T-helper 17 cell (primary cell): ENCODE measurements around the gene UPK3BL1. TPM values are rescaled to one million over a fixed set of nuclear protein-coding genes. Genes with fewer than 3 reads are reported as not detected.
"Not testable (repeated sequence)": the region's sequence is repeated elsewhere in the genome, so short reads cannot be mapped to it uniquely, and the experiment has no call there.

Source experiments
- ATAC-seq: fragments of 150-1000 bp; cut with Tn5 transposase; 2 replicates; pipeline ENCODE4 v1.10.0; 2021; ENCODE audit warnings: mild to moderate bottlenecking, moderate library complexity
- DNase-seq, 3 donors: peaks; one replicate each; pipeline versions ENCODE4 v3.0.0 to v3.0.0-alpha.2; 2020 to 2021
- H3K9me3 ChIP-seq: one replicate; pipeline ENCODE4 v1.7.0; 2013; ENCODE audit warnings: low read length, mild to moderate bottlenecking; ENCODE audit not compliant: control insufficient read depth, poor library complexity, severe bottlenecking
- H3K27ac Mint-ChIP-seq: one replicate; pipeline ENCODE4 v1.8.0; 2022; ENCODE audit warnings: mild to moderate bottlenecking, moderate library complexity, mixed read lengths
- H3K27me3 Mint-ChIP-seq: one replicate; pipeline ENCODE4 v1.8.0; 2022; ENCODE audit warnings: mixed read lengths
- H3K36me3 Mint-ChIP-seq: one replicate; pipeline ENCODE4 v1.8.0; 2022; ENCODE audit warnings: low read depth, mixed read lengths
- H3K4me1 Mint-ChIP-seq: one replicate; pipeline ENCODE4 v1.8.0; 2022; ENCODE audit warnings: mild to moderate bottlenecking, mixed read lengths
- H3K4me3 Mint-ChIP-seq: one replicate; pipeline ENCODE4 v1.8.0; 2022; ENCODE audit warnings: mild to moderate bottlenecking, moderate library complexity, mixed read lengths
- total RNA-seq, 4 donors: library from RNA in 2 of 4; stranded (reverse) in 2 of 4; gene quantifications; one replicate each; pipeline ENCODE4 v1.2.3 and lab custom pipeline; 2022 to 2026

UPK3BL1 gene
- total RNA-seq, 2 donors from 2014 or later: 60.2 to 69.8 TPM

DNA sequence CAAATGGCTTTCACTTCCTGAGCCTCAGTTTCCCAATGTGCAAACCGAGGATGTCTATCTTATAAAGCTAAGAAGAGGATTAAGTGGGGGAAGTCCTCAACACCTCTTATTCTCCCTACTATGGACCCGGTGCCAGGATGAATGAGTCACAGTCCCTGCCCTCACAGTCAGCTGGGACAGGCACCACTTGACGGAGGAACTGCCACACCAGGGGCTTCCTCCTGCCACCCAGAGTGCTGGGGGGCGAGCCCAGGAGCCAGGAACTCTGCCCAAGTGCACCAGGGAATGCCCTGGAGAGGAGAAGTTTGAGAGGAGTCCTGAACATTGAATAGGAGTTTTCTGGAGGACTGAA lies 28.3 kb downstream of the UPK3BL1 start:
- not testable (repeated sequence) for DNase-seq, ATAC-seq, H3K9me3 ChIP-seq, H3K27me3 Mint-ChIP-seq, H3K4me1 Mint-ChIP-seq, H3K27ac Mint-ChIP-seq, H3K36me3 Mint-ChIP-seq, H3K4me3 Mint-ChIP-seq

- not testable (repeated sequence) for H3K4me3 Mint-ChIP-seq, DNase-seq, H3K27me3 Mint-ChIP-seq, H3K27ac Mint-ChIP-seq, ATAC-seq, H3K36me3 Mint-ChIP-seq, H3K9me3 ChIP-seq, H3K4me1 Mint-ChIP-seq
Observed at GRCh38 chr7:102613575-102614345, 28.8 kb downstream of the UPK3BL1 start.

- not testable (repeated sequence) for H3K36me3 Mint-ChIP-seq, H3K4me3 Mint-ChIP-seq, H3K4me1 Mint-ChIP-seq, H3K27me3 Mint-ChIP-seq, H3K27ac Mint-ChIP-seq, ATAC-seq, H3K9me3 ChIP-seq, DNase-seq
Observed at GRCh38 chr7:102611675-102612325, 30.8 kb downstream of the UPK3BL1 start.

DNA sequence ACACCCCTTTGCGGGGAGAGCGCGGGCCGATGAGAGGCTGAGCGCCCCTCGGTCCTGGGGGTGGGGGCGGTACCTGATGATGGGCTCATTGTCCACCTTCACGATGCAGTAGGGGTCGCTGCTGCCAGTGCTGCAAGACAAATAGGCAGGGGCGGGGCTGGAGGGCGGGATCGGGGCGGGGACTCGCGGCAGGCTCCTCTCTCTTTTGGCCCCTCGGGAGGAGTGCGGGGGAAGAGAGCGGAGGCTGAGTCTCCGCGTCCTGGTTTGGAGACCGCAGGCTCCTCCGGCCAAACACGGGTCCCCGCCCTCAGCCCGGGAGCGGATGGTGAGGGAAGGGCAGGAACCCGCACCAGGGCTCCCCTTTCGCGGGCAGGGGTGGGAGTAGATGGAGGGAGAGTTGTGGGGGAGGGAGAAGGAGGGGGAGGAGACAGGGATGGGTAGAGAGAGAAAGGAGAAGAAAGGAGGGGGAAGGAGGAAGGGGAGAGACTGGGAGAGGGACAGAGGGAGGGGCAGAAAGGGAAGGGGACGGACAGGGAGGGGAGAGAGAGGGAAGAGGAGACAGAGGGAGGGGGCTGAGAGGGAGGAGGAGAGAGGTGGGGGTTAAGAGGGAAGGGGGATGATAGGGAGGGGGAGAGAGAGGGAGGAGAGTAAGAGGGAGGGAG lies 31.4 kb downstream of the UPK3BL1 start:
- not testable (repeated sequence) for H3K4me3 Mint-ChIP-seq, DNase-seq, H3K27me3 Mint-ChIP-seq, H3K36me3 Mint-ChIP-seq, H3K27ac Mint-ChIP-seq, H3K9me3 ChIP-seq, H3K4me1 Mint-ChIP-seq
- ATAC-seq: peak; percentile 80

DNA sequence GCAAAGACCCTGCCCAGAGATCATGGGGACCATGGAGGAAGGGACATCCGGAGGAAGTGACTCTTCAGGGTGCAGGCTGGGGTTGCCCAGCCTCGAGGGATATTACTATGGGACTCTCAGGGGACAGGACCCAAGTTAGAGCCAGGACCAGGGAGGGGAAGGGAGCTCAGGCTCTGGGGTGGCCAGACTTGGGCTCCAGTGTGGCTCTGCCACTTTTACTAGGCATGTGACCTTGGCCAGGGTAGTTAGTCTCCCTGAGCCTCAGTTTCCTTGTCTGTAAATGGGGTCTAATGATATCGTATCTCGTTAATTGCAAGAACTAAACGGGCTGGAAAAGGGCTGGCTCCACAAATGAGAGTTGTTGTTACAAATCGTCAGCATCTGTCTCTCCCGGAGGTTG lies 32.1 kb downstream of the UPK3BL1 start:
- not testable (repeated sequence) for H3K36me3 Mint-ChIP-seq, H3K27me3 Mint-ChIP-seq, ATAC-seq, H3K4me1 Mint-ChIP-seq, H3K9me3 ChIP-seq, H3K27ac Mint-ChIP-seq, H3K4me3 Mint-ChIP-seq
- DNase-seq: peak in 1 of 3 donors; percentile 1

DNA sequence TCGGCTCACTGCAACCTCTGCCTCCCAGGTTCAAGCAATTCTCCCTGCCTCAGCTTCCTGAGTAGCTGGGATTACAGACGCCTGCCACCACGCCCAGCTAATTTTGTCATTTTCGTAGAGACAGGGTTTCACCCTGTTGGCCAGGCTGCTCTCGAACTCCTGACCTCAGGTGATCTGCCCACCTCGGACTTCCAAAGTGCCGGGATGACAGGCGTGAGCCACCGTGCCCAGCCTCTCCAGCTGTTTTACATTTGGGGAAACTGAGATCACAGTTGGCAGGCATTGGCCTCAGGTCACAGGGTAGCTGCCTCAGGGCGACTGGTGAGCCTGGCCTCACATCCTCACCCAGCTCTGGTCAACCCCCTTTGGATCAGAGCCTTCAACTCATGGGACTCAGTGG lies 32.9 kb downstream of the UPK3BL1 start:
- not testable (repeated sequence) for H3K27me3 Mint-ChIP-seq, ATAC-seq, DNase-seq, H3K4me1 Mint-ChIP-seq, H3K36me3 Mint-ChIP-seq, H3K27ac Mint-ChIP-seq, H3K4me3 Mint-ChIP-seq, H3K9me3 ChIP-seq

DNA sequence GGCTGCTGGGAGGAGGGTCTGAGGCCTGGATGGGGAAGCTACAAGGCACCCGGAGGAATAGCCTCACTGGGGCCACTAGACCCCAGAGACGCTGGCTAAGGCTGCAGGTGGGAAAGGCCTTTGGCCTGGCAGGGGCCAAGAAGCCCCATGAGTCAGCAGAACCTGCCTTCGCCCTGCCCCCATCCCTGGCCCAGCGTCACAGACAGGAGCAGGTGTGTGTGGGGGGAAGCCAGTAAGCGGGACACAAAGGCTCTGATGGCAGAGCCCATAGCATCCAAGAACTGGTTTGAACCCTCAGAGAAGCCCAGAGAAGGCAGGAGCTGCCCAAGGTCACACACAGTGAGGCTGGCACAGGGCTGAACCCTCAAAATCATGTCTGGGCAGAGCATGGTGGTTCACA lies 35.7 kb downstream of the UPK3BL1 start:
- not testable (repeated sequence) for H3K36me3 Mint-ChIP-seq, H3K27me3 Mint-ChIP-seq, DNase-seq, H3K27ac Mint-ChIP-seq, H3K4me3 Mint-ChIP-seq, ATAC-seq, H3K9me3 ChIP-seq, H3K4me1 Mint-ChIP-seq

DNA sequence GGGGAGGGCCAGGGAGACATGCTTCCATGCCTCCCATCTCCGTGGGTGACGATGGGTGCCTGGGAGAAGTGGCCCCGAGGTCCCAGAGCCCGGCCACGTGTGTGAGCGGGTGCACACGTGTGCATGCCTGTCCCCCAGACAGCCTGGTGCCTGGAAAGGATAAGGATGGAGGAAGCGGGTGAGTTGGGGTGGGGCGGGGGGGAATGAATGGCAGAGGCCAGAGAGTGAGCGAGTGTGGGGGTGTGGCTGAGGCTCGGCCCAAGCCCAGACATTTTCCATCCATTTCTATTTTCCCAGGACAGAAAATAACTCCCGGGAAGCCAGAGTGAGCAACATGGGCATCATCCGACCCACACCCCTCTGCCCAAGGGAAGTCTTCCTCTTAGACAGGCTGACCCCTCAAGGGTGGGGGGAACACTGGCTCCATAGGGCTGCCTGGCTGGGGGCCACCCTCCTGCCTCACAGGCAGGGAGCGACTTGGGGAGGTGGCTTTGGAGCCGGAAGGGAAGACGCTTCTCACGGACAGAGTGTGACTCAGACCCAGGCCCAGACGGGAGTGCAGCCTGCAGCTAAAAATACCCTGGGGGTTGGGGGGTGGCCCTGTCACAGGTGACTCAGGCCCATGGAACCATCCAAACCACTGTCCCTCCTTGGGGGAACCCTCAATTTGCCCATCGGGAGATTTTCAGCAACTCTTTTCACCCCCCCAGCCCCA lies 38.0 kb downstream of the UPK3BL1 start:
- ATAC-seq, H3K36me3 Mint-ChIP-seq, H3K27me3 Mint-ChIP-seq, H3K9me3 ChIP-seq, H3K4me1 Mint-ChIP-seq, DNase-seq, H3K27ac Mint-ChIP-seq, H3K4me3 Mint-ChIP-seq: not testable (repeated sequence)

DNA sequence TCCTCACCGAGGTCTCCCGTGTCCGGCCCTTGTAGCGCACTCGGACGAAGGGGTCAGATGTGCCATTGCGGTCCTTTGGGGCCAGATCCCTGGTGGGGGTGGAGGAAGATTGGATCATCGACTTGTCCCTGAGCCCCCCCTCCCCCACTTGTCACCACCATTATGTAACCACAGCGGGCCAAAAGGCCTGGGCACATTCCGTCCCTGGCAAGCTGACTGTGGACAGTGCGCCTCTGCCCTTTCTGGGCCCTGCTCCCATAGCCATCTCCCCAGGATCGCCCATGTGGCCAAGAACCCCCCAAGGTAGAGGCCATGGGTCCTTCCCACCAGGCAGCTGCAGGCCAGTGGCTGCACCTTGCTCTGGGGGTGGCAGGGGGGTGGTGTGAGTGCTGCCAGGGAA lies 40.3 kb downstream of the UPK3BL1 start:
- H3K36me3 Mint-ChIP-seq, ATAC-seq, H3K4me1 Mint-ChIP-seq, H3K9me3 ChIP-seq, H3K27ac Mint-ChIP-seq, DNase-seq, H3K27me3 Mint-ChIP-seq, H3K4me3 Mint-ChIP-seq: not testable (repeated sequence)

DNA sequence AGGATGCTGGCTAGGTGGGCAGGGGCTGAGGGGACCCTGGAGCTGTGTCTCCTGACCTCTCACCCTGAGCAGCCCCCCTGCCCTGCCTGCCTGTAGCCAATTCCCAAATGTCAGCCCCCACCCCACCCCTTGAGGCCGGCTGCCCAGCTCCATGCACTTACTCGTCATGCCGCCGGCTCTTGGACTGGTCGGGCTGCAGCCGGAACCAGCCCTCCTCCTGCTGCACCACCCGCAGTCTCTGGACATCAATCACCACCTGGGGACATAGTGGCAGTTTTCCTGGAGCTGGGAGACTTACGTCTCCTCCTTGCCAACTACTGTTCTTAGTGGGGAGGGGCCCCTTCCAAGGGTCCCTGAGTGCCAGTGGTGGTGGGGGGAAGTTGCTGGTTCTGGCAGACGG lies 42.9 kb downstream of the UPK3BL1 start:
- H3K27me3 Mint-ChIP-seq, H3K27ac Mint-ChIP-seq, H3K4me3 Mint-ChIP-seq, H3K4me1 Mint-ChIP-seq, ATAC-seq, DNase-seq, H3K9me3 ChIP-seq, H3K36me3 Mint-ChIP-seq: not testable (repeated sequence)

DNA sequence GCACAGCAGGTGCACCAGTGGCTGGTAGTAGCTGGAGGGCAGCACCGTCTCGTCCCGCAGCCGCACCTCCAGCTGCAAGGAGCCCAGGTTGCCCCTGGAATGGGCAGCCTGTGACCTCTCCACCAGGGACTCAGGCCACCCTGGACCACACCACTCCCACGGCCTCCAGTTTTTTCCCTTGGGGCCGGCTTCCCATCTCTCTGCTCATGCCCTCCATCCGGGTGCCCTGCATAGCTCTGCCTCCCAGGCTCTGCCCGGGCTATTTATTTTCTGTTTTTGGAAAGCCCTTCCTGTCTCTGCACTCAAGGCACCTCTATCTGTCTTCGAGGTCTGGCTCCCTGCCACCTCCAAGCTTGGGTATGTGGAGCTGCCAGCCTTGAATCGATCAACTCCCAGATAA lies 46.6 kb downstream of the UPK3BL1 start:
- not testable (repeated sequence) for H3K27ac Mint-ChIP-seq, H3K4me1 Mint-ChIP-seq, ATAC-seq, H3K4me3 Mint-ChIP-seq, H3K36me3 Mint-ChIP-seq, H3K9me3 ChIP-seq, H3K27me3 Mint-ChIP-seq
- peak in 1 of 3 donors; percentile 3 for DNase-seq

GRCh38 chr7:102593637-102594334 lies 48.8 kb downstream of the UPK3BL1 start:
- not testable (repeated sequence) for H3K27me3 Mint-ChIP-seq, DNase-seq

More at GRCh38 chr7:102593637-102594334, 48.8 kb downstream of the UPK3BL1 start:
- H3K4me3 Mint-ChIP-seq, H3K4me1 Mint-ChIP-seq, H3K36me3 Mint-ChIP-seq, H3K27ac Mint-ChIP-seq, H3K9me3 ChIP-seq: not testable (repeated sequence)
- ATAC-seq: peak; percentile 72
